HepG2 (cell line): ENCODE data around the gene PRUNE1. TPM values are rescaled to one million over a fixed set of nuclear protein-coding genes. Genes with fewer than 3 reads are reported as not detected.
A peak's percentile ranks its signal among the peaks of the same experiment; 100 is the strongest.

Experiments used
- DZIP1 ChIP-seq: sonication (generic); formaldehyde crosslinking; IDR thresholded peaks from 2 replicates; pipeline ENCODE4 v1.5.0; 2020; ENCODE audit warnings: mild to moderate bottlenecking, missing genetic modification reagents
- HOXD1 ChIP-seq: sonication (generic); formaldehyde crosslinking; IDR thresholded peaks from 2 replicates; pipeline ENCODE4 v1.5.0; 2020; ENCODE audit warnings: missing genetic modification reagents
- KAT2B ChIP-seq: fragments of 150-350 bp; IDR thresholded peaks from 2 replicates; pipeline ENCODE4 v1.6.1; 2014; ENCODE audit warnings: low read depth, low read length, borderline replicate concordance
- MBD4 ChIP-seq: IDR thresholded peaks from 2 replicates; pipeline ENCODE4 v1.6.1; 2012; ENCODE audit warnings: low read length, inconsistent platforms, borderline replicate concordance
- MED8 ChIP-seq: sonication (generic); formaldehyde crosslinking; IDR thresholded peaks from 2 replicates; pipeline ENCODE4 v1.8.1; 2023; ENCODE audit warnings: mild to moderate bottlenecking, missing genetic modification reagents; ENCODE audit not compliant: insufficient replicate concordance
- NPAS2 ChIP-seq: sonication (generic); formaldehyde crosslinking; IDR thresholded peaks from 2 replicates; pipeline ENCODE4 v1.8.0; 2022; ENCODE audit warnings: mild to moderate bottlenecking, missing genetic modification reagents, borderline replicate concordance
- NR2F1 ChIP-seq, 2 experiments: fragments of 450-650 bp in 1 of 2; formaldehyde crosslinking in 1 of 2; IDR thresholded peaks; 2 replicates each; pipeline versions ENCODE4 v1.5.0 to v1.6.1; 2016 to 2020; ENCODE audit warnings: mild to moderate bottlenecking in 1 of 2, missing compliant biosample characterization in 1 of 2, missing genetic modification reagents in 1 of 2, moderate library complexity in 1 of 2
- PLRG1 ChIP-seq: fragments of 450-650 bp; conservative IDR thresholded peaks from 2 replicates; pipeline ENCODE4 v1.6.1; 2016
- PTBP1 ChIP-seq: fragments of 200-400 bp; formaldehyde crosslinking; IDR thresholded peaks from 2 replicates; pipeline ENCODE4 v1.6.1; 2018; ENCODE audit warnings: low read length, low read depth; ENCODE audit not compliant: poor library complexity, severe bottlenecking
- REL ChIP-seq: sonication (generic); formaldehyde crosslinking; conservative IDR thresholded peaks from 2 replicates; pipeline ENCODE4 v1.8.0; 2022; ENCODE audit warnings: mild to moderate bottlenecking, missing genetic modification reagents, moderate library complexity
- THYN1 ChIP-seq: sonication (generic); formaldehyde crosslinking; IDR thresholded peaks from 2 replicates; pipeline ENCODE4 v1.8.1; 2023; ENCODE audit warnings: low read depth, mild to moderate bottlenecking, moderate library complexity, missing genetic modification reagents, borderline replicate concordance
- TOE1 ChIP-seq: sonication (generic); formaldehyde crosslinking; IDR thresholded peaks from 2 replicates; pipeline ENCODE4 v1.4.0; 2020; ENCODE audit warnings: mild to moderate bottlenecking, missing genetic modification reagents
- ZFP82 ChIP-seq: sonication (generic); formaldehyde crosslinking; IDR thresholded peaks from 2 replicates; pipeline ENCODE4 v1.5.1; 2020; ENCODE audit warnings: mild to moderate bottlenecking, missing genetic modification reagents, borderline replicate concordance
- ZFP90 ChIP-seq: sonication (generic); formaldehyde crosslinking; IDR thresholded peaks from 2 replicates; pipeline ENCODE4 v1.8.0; 2022; ENCODE audit warnings: missing genetic modification reagents, mild to moderate bottlenecking, inconsistent platforms, borderline replicate concordance
- ZNF329 ChIP-seq: sonication (generic); formaldehyde crosslinking; IDR thresholded peaks from 2 replicates; pipeline ENCODE4 v1.9.0; 2021; ENCODE audit warnings: low read depth, mild to moderate bottlenecking, missing genetic modification reagents
- ZNF577 ChIP-seq: sonication (generic); formaldehyde crosslinking; IDR thresholded peaks from 2 replicates; pipeline ENCODE4 v1.4.0; 2020; ENCODE audit warnings: mild to moderate bottlenecking, low read depth, missing genetic modification reagents, borderline replicate concordance
- ZNF724P ChIP-seq: sonication (generic); formaldehyde crosslinking; IDR thresholded peaks from 2 replicates; pipeline ENCODE4 v1.8.0; 2022; ENCODE audit warnings: missing genetic modification reagents, borderline replicate concordance
- ZNF749 ChIP-seq: sonication (generic); formaldehyde crosslinking; IDR thresholded peaks from 2 replicates; pipeline ENCODE4 v1.8.0; 2022; ENCODE audit warnings: mild to moderate bottlenecking, missing genetic modification reagents, moderate library complexity, borderline replicate concordance
- ZNF782 ChIP-seq: sonication (generic); formaldehyde crosslinking; IDR thresholded peaks from 2 replicates; pipeline ENCODE4 v1.4.0; 2020; ENCODE audit warnings: missing genetic modification reagents, mild to moderate bottlenecking, borderline replicate concordance
- polyA plus RNA-seq, 8 experiments: library from polyadenylated mRNA; depleted of rRNA in 3 of 8; stranded (reverse) in 7 of 8; unstranded in 1 of 8; fragments of >200 nt; fragmentation: Illumina TruSeq in 4 of 8; extraction: Trizol in 4 of 8; gene quantifications; 2 replicates each; pipeline versions ENCODE4 v1.2.1 to v1.2.3, GENCODE V29; 2011 to 2016; ENCODE audit warnings: low read depth in 4 of 8, missing spikeins in 1 of 8, mixed read lengths in 1 of 8; ENCODE audit not compliant: insufficient read depth in 1 of 8
- total RNA-seq, 5 experiments: library from RNA; depleted of rRNA; stranded (reverse); fragments of >200 nt; fragmentation: Illumina TruSeq; extraction: Trizol; gene quantifications; 2 replicates each; pipeline ENCODE4 v1.2.3, GENCODE V29; 2016; ENCODE audit warnings: low read depth in 1 of 5
- TF ChIP-seq, protein P1 (sequence below): sonication (generic); formaldehyde crosslinking; IDR thresholded peaks from 2 replicates; pipeline ENCODE4 v1.4.0; 2020; ENCODE audit warnings: missing genetic modification reagents
- TF ChIP-seq, protein P2 (sequence below): sonication (generic); formaldehyde crosslinking; IDR thresholded peaks from 2 replicates; pipeline ENCODE4 v1.4.0; 2020; ENCODE audit warnings: mild to moderate bottlenecking, missing genetic modification reagents

Gene PRUNE1
- total and polyA plus RNA-seq, 2 of the 13 experiments (the other 11 are each of a cell fraction or from before 2014, with no cell fraction given), result 19.0 to 31.9 TPM

DNA sequence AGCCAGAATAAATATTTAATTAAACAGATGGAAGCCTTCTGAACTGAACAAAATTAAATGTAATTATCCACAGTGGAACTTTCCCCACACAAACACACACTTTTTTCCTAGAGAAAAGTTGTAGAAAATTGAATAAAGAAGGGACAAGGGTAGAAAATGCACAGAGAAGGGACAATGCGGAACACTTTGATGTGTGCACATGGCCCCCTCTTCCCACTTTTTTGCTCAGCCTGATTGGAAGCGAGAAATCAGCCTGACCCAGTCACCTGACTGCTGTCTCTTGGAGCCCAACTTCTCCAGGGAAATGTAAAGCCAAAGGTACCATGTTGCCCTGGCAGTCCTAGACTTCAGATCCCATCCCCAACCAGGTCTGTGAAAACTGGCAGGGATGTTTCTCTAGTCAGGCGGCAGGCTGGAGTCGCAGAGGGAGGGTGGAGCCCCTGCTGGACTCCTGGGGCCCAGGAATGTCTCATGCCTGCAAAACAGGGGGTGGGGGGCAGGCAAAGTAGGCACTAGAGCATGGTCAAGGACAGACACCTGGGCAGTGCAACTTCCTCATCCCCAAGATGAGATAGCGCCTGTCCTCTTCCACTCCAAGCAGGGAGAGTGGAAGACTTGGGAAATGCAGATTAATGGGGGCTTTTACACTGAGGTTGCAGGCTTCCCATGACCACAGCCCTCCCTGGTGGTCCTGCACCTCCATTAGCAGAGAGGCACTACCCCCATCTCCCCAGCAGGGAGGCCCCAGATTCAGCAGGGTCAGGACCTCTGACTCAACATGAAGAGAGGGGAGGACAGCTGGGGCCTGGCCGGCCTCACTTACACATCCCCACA lies 36.4 kb upstream of the PRUNE1 start (continued):
- TF ChIP-seq DZIP1 (0 out of 2 replicates have a peak, but pooled peaks have one; percentile 53), ZNF329 (CRISPR knock-in tag) (no peak), THYN1 (CRISPR knock-in tag) (no peak), REL (CRISPR knock-in tag) (peak; percentile 46; the same call in 1 of the 2 replicates), ZFP90 (CRISPR knock-in tag) (no peak), TOE1 (CRISPR knock-in tag) (no peak), MED8 (peak; percentile 33), ZNF749 (CRISPR knock-in tag) (no peak; the same call in 1 of the 2 replicates), NPAS2 (no peak), HOXD1 (CRISPR knock-in tag) (no peak), ZNF724P (no peak), PTBP1 (no peak), ZNF782 (CRISPR knock-in tag) (no peak), PLRG1 (no peak), ZNF577 (no peak), KAT2B (no peak), NR2F1 (CRISPR knock-in tag; IDR thresholded peaks at IDR 0.05) (peak; percentile 63 to 80; a peak in 3 of 4 replicates), MBD4 (no peak), ZFP82 (CRISPR knock-in tag) (no peak)
- TF ChIP-seq, protein P1, sequence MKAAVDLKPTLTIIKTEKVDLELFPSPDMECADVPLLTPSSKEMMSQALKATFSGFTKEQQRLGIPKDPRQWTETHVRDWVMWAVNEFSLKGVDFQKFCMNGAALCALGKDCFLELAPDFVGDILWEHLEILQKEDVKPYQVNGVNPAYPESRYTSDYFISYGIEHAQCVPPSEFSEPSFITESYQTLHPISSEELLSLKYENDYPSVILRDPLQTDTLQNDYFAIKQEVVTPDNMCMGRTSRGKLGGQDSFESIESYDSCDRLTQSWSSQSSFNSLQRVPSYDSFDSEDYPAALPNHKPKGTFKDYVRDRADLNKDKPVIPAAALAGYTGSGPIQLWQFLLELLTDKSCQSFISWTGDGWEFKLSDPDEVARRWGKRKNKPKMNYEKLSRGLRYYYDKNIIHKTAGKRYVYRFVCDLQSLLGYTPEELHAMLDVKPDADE (CRISPR knock-in tag), result no peak
- TF ChIP-seq, protein P2, sequence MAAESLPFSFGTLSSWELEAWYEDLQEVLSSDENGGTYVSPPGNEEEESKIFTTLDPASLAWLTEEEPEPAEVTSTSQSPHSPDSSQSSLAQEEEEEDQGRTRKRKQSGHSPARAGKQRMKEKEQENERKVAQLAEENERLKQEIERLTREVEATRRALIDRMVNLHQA, result no peak
